Activated CD8-positive, alpha-beta memory T cell treated with anti-CD3 and anti-CD28 coated beads for 1 hour (primary cell): ENCODE data around the gene PDE2A.

Experiments
- DNase-seq, 2 donors: peaks; one replicate each; pipeline ENCODE4 v3.0.0-alpha.2; 2020; ENCODE audit warnings: low read depth in 1 of 2; ENCODE audit errors: extremely low read depth in 1 of 2

The PDE2A gene

GRCh38 chr11:72637926-72638325, 36.3 kb downstream of the PDE2A start:
- DNase-seq, result no peak

- no peak for DNase-seq
Observed at GRCh38 chr11:72637198-72637597, 37.0 kb downstream of the PDE2A start.

GRCh38 chr11:72636376-72636775, 37.8 kb downstream of the PDE2A start:
- no peak for DNase-seq

- no peak for DNase-seq
Observed at GRCh38 chr11:72635933-72636332, 38.3 kb downstream of the PDE2A start.

- DNase-seq, result no peak
Observed at GRCh38 chr11:72635309-72635915, 38.8 kb downstream of the PDE2A start.

GRCh38 chr11:72634472-72635095, 39.6 kb downstream of the PDE2A start:
- DNase-seq, result no peak

GRCh38 chr11:72634016-72634415, 40.2 kb downstream of the PDE2A start:
- DNase-seq, result no peak

GRCh38 chr11:72633068-72633467, 41.2 kb downstream of the PDE2A start:
- DNase-seq, result no peak

GRCh38 chr11:72631806-72632731, 42.2 kb downstream of the PDE2A start:
- no peak for DNase-seq

- no peak for DNase-seq
Observed at GRCh38 chr11:72630104-72630852, 43.9 kb downstream of the PDE2A start.

- DNase-seq, result no peak
Observed at GRCh38 chr11:72629266-72629665, 45.0 kb downstream of the PDE2A start.

- no peak for DNase-seq
Observed at GRCh38 chr11:72627594-72628281, 46.5 kb downstream of the PDE2A start.

- DNase-seq, result no peak
Observed at GRCh38 chr11:72626414-72626936, 47.7 kb downstream of the PDE2A start.

GRCh38 chr11:72625691-72626413, 48.4 kb downstream of the PDE2A start:
- no peak for DNase-seq

- DNase-seq, result no peak
Observed at GRCh38 chr11:72624496-72625201, 49.6 kb downstream of the PDE2A start.

- no peak for DNase-seq
Observed at GRCh38 chr11:72623052-72623451, 51.2 kb downstream of the PDE2A start.

GRCh38 chr11:72621008-72621610, 53.1 kb downstream of the PDE2A start:
- no peak for DNase-seq

GRCh38 chr11:72618803-72619202, 55.4 kb downstream of the PDE2A start:
- no peak for DNase-seq
